Stimulated activated CD4-positive, alpha-beta T cell treated with anti-CD3 and anti-CD28 coated beads, Interleukin-4, amount 100 ng/mL, for 1 hour (primary cell): ENCODE measurements around the gene ECE1.
"Not testable (repeated sequence)": the region's sequence is repeated elsewhere in the genome, so short reads cannot be mapped to it uniquely, and the experiment has no call there.

Source experiments
- DNase-seq: peaks from one replicate; pipeline ENCODE4 v3.0.0-alpha.2; 2020

Gene ECE1

GRCh38 chr1:21175324-21175669 lies 115.0 kb downstream of the ECE1 start:
- no peak for DNase-seq

- no peak for DNase-seq
Observed at GRCh38 chr1:21174654-21175323, 115.5 kb downstream of the ECE1 start.

GRCh38 chr1:21174230-21174629 lies 116.0 kb downstream of the ECE1 start:
- DNase-seq = no peak

GRCh38 chr1:21173096-21173495 lies 117.2 kb downstream of the ECE1 start:
- not testable (repeated sequence) for DNase-seq

GRCh38 chr1:21170837-21171236 lies 119.4 kb downstream of the ECE1 start:
- not testable (repeated sequence) for DNase-seq

- no peak for DNase-seq
Observed at GRCh38 chr1:21168444-21168843, 121.8 kb downstream of the ECE1 start.
